Peyer's patch (tissue), 4 donors: ENCODE measurements around the gene OR4E2.

Experiments
- POLR2A ChIP-seq, 2 donors: fragments of 450-650 bp; IDR thresholded peaks; one replicate each; pipeline ENCODE4 v1.5.1; 2017; ENCODE audit warnings: antibody characterized with exemption in 2 of 2, mild to moderate bottlenecking in 2 of 2, moderate library complexity in 2 of 2
- TF ChIP-seq, protein P1 (sequence below), 6 experiments: fragments of 450-650 bp in 4 of 6; fragments of 200-600 bp in 2 of 6; sonication (generic) in 1 of 6; IDR thresholded peaks; one replicate each; pipeline ENCODE4 v1.5.1; 2017 to 2019; ENCODE audit warnings: antibody characterized with exemption in 6 of 6, mild to moderate bottlenecking in 3 of 6, moderate library complexity in 1 of 6

DNA sequence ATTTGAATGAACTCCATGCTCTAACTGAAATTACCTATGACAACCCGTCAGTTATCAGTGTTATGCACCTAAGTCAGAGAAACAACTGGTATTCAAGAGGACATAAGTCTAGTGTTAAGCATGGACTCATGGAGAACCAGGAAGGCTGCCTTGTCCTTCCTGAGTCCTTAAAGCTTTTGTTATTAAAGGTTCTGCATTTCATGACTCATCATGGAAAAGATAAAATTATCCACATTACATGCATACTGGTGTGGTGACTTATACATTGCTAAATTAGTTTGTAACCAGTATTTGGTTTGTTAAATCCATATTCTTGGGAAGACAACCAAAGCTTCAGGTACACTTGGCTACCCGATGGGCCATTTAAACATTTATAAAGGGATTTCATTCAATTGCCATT is 26.4 kb downstream of the OR4E2 start:
- TF ChIP-seq POLR2A (IDR thresholded peaks at IDR 0.05), result no peak
- TF ChIP-seq, protein P1, sequence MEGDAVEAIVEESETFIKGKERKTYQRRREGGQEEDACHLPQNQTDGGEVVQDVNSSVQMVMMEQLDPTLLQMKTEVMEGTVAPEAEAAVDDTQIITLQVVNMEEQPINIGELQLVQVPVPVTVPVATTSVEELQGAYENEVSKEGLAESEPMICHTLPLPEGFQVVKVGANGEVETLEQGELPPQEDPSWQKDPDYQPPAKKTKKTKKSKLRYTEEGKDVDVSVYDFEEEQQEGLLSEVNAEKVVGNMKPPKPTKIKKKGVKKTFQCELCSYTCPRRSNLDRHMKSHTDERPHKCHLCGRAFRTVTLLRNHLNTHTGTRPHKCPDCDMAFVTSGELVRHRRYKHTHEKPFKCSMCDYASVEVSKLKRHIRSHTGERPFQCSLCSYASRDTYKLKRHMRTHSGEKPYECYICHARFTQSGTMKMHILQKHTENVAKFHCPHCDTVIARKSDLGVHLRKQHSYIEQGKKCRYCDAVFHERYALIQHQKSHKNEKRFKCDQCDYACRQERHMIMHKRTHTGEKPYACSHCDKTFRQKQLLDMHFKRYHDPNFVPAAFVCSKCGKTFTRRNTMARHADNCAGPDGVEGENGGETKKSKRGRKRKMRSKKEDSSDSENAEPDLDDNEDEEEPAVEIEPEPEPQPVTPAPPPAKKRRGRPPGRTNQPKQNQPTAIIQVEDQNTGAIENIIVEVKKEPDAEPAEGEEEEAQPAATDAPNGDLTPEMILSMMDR (IDR thresholded peaks at IDR 0.05), result no peak
